OCI-LY1 (cell line): ENCODE results near the gene FGF7.

ENCODE experiments used
- H2AFZ ChIP-seq: fragments of 200-600 bp; sonication (generic), shearing (Covaris generic); 2 replicates; pipeline ENCODE4 v1.6.0; 2014; ENCODE audit warnings: antibody characterized with exemption, mild to moderate bottlenecking, low read length
- H3F3A ChIP-seq: fragments of 200-600 bp; sonication (generic), shearing (Covaris generic); 2 replicates; pipeline ENCODE4 v1.6.0; 2014; ENCODE audit warnings: mild to moderate bottlenecking, antibody characterized with exemption, low read length, moderate library complexity; ENCODE audit not compliant: insufficient read depth
- H3K27ac ChIP-seq: fragments of 200-600 bp; sonication (generic); 2 replicates; pipeline ENCODE4 v1.5.1; 2014; ENCODE audit warnings: low read length, mixed run types, mild to moderate bottlenecking, low read depth; ENCODE audit not compliant: poor library complexity, severe bottlenecking
- H3K27me3 ChIP-seq: fragments of 200-600 bp; sonication (generic); 2 replicates; pipeline ENCODE4 v1.6.0; 2014; ENCODE audit warnings: antibody characterized with exemption, mild to moderate bottlenecking, low read length, moderate library complexity; ENCODE audit not compliant: insufficient read depth
- H3K36me3 ChIP-seq: fragments of 200-600 bp; sonication (generic); 2 replicates; pipeline ENCODE4 v1.6.1; 2014; ENCODE audit warnings: mild to moderate bottlenecking, antibody characterized with exemption, low read length, moderate library complexity, mixed read lengths; ENCODE audit not compliant: insufficient read depth
- H3K4me1 ChIP-seq: fragments of 200-600 bp; sonication (generic); 2 replicates; pipeline ENCODE4 v1.5.1; 2014; ENCODE audit warnings: mild to moderate bottlenecking, low read length, moderate library complexity; ENCODE audit not compliant: insufficient read depth, severe bottlenecking
- H3K4me2 ChIP-seq: fragments of 200-600 bp; sonication (generic), shearing (Covaris generic); 2 replicates; pipeline ENCODE4 v1.6.1; 2014; ENCODE audit warnings: low read length
- H3K4me3 ChIP-seq: fragments of 200-600 bp; sonication (generic); 2 replicates; pipeline ENCODE4 v1.5.1; 2014; ENCODE audit warnings: low read length, low read depth, mild to moderate bottlenecking, mixed read lengths; ENCODE audit not compliant: poor library complexity, severe bottlenecking
- H3K79me2 ChIP-seq: fragments of 200-600 bp; shearing (Covaris generic); 2 replicates; pipeline ENCODE4 v1.6.1; 2016; ENCODE audit warnings: mixed run types, low read length, mixed read lengths; ENCODE audit not compliant: insufficient read depth
- H3K9ac ChIP-seq: fragments of 200-600 bp; sonication (generic), shearing (Covaris generic); 2 replicates; pipeline ENCODE4 v1.6.1; 2014; ENCODE audit warnings: mild to moderate bottlenecking, low read length, mixed read lengths
- H3K9me2 ChIP-seq: fragments of 200-600 bp; sonication (generic), shearing (Covaris generic); 2 replicates; pipeline ENCODE4 v1.6.1; 2014; ENCODE audit warnings: low read depth, mild to moderate bottlenecking, low read length, mixed read lengths
- H3K9me3 ChIP-seq: fragments of 200-600 bp; shearing (Covaris generic); 2 replicates; pipeline ENCODE4 v1.6.1; 2014; ENCODE audit warnings: low read length, mixed read lengths
- H4K20me1 ChIP-seq: fragments of 200-600 bp; sonication (generic), shearing (Covaris generic); 2 replicates; pipeline ENCODE4 v1.6.0; 2016; ENCODE audit warnings: mild to moderate bottlenecking, low read length; ENCODE audit not compliant: insufficient read depth
- EZH2 ChIP-seq: fragments of 200-600 bp; sonication (generic), shearing (Covaris generic); IDR thresholded peaks from 2 replicates; pipeline ENCODE4 v1.8.0; 2017; ENCODE audit warnings: borderline replicate concordance, mixed run types, mild to moderate bottlenecking, antibody characterized with exemption, low read length, moderate library complexity, mixed read lengths
- TF ChIP-seq, protein P1 (sequence below): fragments of 200-600 bp; sonication (generic), shearing (Covaris generic); IDR thresholded peaks from 2 replicates; pipeline ENCODE4 v1.5.1; 2017; ENCODE audit warnings: mild to moderate bottlenecking, antibody characterized with exemption, low read length, moderate library complexity, mixed read lengths

The FGF7 gene

DNA sequence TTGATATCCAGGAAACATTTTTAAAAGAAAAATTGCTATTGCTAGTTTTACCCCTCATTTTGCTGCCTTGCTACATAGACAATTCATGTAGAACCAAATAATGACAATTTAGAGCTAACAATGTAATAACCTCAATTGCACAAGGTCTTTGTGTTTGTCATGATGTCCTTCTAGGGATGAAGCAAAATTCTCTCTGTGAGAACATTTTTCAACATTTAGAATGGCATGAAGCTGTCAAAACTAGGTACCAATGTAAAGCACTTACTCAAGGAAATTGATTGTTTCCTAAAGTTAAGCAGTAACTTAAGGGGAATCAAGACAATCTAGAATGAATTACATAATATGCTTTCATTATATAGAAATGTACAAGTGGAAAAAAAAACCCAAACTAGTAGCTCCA, 7.9 kb upstream of the FGF7 start:
- H3F3A ChIP-seq = no peaks in the 10 kb centered on the region
- H2AFZ ChIP-seq = no peak overlapping the region
- no peaks in the 10 kb centered on the region for H3K9me3 ChIP-seq
- H3K4me3 ChIP-seq = no peak overlapping the region
- H3K9ac ChIP-seq = no peak overlapping the region
- H4K20me1 ChIP-seq = no peaks in the 10 kb centered on the region
- no peaks in the 10 kb centered on the region for H3K4me1 ChIP-seq
- no peak overlapping the region for H3K4me2 ChIP-seq
- no peaks in the 10 kb centered on the region for H3K79me2 ChIP-seq
- H3K27me3 ChIP-seq = no peaks in the 10 kb centered on the region
- H3K27ac ChIP-seq = no peak overlapping the region
- H3K36me3 ChIP-seq = no peaks in the 10 kb centered on the region; the same call in 1 of the 2 replicates
- TF ChIP-seq, protein P1, sequence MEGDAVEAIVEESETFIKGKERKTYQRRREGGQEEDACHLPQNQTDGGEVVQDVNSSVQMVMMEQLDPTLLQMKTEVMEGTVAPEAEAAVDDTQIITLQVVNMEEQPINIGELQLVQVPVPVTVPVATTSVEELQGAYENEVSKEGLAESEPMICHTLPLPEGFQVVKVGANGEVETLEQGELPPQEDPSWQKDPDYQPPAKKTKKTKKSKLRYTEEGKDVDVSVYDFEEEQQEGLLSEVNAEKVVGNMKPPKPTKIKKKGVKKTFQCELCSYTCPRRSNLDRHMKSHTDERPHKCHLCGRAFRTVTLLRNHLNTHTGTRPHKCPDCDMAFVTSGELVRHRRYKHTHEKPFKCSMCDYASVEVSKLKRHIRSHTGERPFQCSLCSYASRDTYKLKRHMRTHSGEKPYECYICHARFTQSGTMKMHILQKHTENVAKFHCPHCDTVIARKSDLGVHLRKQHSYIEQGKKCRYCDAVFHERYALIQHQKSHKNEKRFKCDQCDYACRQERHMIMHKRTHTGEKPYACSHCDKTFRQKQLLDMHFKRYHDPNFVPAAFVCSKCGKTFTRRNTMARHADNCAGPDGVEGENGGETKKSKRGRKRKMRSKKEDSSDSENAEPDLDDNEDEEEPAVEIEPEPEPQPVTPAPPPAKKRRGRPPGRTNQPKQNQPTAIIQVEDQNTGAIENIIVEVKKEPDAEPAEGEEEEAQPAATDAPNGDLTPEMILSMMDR = no peak
- TF ChIP-seq EZH2 = no peak
- H3K9me2 ChIP-seq = no peaks in the 10 kb centered on the region

DNA sequence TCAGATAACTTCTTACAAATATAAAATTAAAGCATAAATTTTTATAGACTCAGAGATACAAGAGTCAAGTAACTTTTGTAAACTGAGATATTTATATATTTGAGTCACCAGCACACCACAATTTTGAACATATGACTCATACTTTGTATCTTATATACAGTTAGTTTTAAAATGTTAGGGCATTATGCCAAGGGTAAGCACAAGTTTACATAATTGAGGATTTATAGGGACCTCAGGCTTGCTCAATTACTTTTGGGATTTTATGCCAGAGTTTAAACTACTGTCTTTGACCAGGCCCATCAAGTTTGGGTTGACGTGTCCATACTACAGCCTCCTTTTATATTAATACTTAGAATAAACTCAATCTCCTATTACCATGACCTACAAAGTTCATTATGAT, 7.4 kb upstream of the FGF7 start:
- Histone ChIP-seq H3K9me2 (no peaks in the 10 kb centered on the region), H3K4me1 (no peaks in the 10 kb centered on the region), H3K79me2 (no peaks in the 10 kb centered on the region), H3K36me3 (no peaks in the 10 kb centered on the region; the same call in 1 of the 2 replicates), H4K20me1 (no peaks in the 10 kb centered on the region), H3K4me3 (no peak overlapping the region), H3K27ac (no peak overlapping the region), H2AFZ (no peak overlapping the region), H3K9me3 (no peaks in the 10 kb centered on the region), H3K9ac (no peak overlapping the region), H3F3A (no peaks in the 10 kb centered on the region), H3K4me2 (no peak overlapping the region), H3K27me3 (no peaks in the 10 kb centered on the region)
- TF ChIP-seq, protein P1 = no peak
- no peak for TF ChIP-seq EZH2

DNA sequence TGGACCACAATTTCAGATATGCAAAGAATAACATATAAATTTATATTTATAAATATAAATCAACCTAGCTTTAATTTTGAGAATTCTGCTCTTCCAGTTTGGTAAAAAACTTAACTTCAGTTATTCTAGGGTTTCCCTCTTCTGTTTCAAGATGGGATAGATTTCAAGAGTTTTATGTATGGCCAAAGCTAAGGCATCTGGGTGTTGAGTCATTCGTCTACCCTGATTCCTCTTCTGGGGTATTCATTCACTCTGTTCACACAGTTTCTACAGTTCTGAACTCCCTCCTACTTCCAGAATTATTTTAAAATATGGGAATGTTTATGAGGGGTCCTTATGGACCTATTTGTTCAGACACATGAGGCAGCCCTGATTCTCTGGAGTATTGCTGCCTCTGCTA, 4.2 kb upstream of the FGF7 start:
- no peak overlapping the region for H3K27ac ChIP-seq
- no peaks in the 10 kb centered on the region for H3K9me2 ChIP-seq
- H2AFZ ChIP-seq = no peak overlapping the region
- no peak overlapping the region for H3K9ac ChIP-seq
- no peaks in the 10 kb centered on the region for H3K9me3 ChIP-seq
- H3K79me2 ChIP-seq = no peaks in the 10 kb centered on the region
- H3F3A ChIP-seq = no peaks in the 10 kb centered on the region
- no peaks in the 10 kb centered on the region for H3K4me1 ChIP-seq
- H3K27me3 ChIP-seq = no peaks in the 10 kb centered on the region
- H3K4me2 ChIP-seq = no peak overlapping the region
- no peak overlapping the region for H3K4me3 ChIP-seq
- TF ChIP-seq, protein P1 = no peak
- TF ChIP-seq EZH2 = no peak
- no peaks in the 10 kb centered on the region for H4K20me1 ChIP-seq
- no peaks in the 10 kb centered on the region; the same call in 1 of the 2 replicates for H3K36me3 ChIP-seq
